Smooth muscle cell of bladder (primary cell): Measurements from ENCODE around the gene TMEM11. TPM values are rescaled to one million over a fixed set of nuclear protein-coding genes. Genes with fewer than 3 reads are reported as not detected.

Experiments used
- total RNA-seq: library from RNA; depleted of rRNA; stranded (reverse); fragments of >200 nt; gene quantifications from 2 replicates; pipeline ENCODE4 v1.2.3, GENCODE V29; 2014

TMEM11 gene, protein sequence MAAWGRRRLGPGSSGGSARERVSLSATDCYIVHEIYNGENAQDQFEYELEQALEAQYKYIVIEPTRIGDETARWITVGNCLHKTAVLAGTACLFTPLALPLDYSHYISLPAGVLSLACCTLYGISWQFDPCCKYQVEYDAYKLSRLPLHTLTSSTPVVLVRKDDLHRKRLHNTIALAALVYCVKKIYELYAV
- 13.1 and 19.4 TPM in 2 replicates for total RNA-seq

DNA sequence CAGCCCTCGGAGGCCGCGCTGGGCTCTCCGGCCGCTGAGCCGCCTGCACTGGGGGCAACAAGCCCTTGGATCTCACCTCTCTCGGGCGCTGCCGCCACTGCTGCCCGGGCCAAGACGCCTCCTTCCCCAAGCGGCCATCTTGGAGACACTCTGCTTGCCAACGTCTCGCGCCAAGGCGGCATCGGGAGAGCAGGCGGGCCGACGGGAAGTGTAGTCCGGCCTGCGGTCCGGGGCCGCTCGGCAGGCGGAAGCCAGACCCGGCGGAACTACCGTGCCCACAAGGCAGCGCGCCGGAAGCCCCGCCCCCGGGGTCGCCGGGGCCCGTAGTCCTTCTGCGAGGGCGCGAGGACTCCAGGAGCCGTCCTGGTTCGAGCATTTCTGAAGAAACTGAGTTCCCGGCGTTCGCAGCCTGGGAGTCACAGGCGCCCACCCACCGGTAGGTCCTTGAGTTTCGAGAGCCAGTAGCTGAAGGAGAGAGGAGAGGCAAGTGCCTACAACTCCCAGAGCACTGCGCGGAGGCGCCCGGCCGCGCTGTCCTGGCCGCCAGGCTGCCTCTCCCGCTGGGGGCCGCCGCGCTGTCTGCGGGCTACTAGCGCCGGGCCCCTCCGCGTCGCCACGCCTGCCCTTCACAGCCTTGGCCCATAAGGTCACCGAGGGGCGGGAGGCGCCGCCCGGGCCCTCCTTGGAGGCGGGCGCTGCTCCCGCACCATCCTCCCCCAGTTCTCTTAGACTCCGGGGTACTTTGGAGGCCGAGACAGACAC lies at the start of gene TMEM11:
Gene TMEM11 (minus strand): TSS at position 147 of the 762 bp plus-strand sequence. CDS start 9 bp downstream, at position 138.

DNA sequence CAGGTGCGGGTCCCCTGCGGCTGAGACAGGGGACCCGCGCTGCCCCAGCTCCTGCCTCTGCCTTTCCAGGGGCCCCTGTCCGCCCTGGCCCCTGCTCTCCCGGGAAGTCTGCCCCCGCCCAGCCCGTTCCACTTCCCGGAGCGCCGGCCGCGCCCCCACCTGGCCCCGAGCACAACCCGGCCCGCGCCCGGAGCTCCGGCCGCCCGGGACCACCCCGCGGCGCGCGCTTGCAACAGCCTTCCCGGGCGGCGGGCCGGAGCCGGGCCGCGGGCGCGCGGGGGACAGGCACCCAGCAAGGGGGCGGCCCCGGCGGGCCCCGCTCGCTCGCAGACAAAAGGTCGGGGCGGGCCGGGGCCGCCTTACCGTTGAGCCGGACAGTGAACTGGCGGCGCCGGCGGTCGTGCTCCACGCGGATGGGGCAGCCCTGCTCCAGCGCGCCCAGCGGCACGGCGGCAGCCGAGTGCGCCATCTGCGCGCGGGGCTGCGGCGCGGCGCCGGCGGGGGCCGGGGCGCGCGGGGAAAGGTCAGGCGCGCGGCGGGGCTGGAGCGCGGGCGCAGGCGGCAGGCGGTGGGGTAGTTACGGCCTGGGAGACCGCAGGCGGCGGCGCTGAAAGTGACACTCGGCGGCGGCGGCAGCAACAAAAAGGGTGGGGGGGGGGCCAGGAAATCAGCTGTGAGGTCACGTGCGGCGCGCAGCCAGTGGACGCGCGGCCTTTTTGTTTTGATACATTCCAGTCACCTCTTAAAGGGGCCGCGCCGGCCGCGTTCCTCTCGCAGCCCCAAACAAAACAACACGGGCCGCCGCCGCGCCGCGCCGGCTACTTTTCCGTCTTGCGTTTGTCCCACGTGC lies 39.1 kb upstream of the TMEM11 start, which contains the start of gene NATD1:
Gene NATD1 (minus strand): TSS at position 615 of the 850 bp plus-strand sequence. CDS start 146 bp downstream, at position 469.

Other genes starting within 250 kb of the TMEM11 start
- gene USP22, start 171.2 kb downstream of the TMEM11 start, total RNA-seq, result 189 and 245 TPM in 2 replicates
- gene DHRS7B, start 87.2 kb downstream of the TMEM11 start, total RNA-seq, result 14.6 and 21.7 TPM in 2 replicates
- gene NATD1, start 39.2 kb upstream of the TMEM11 start, total RNA-seq, result 1.8 and 3.4 TPM in 2 replicates
- gene MAP2K3, start 70.5 kb upstream of the TMEM11 start, total RNA-seq, result 8.8 and 13.4 TPM in 2 replicates
- gene KCNJ12, start 162.2 kb upstream of the TMEM11 start, total RNA-seq, result 2.3 and 6.4 TPM in 2 replicates